Measurements from ENCODE around the gene LSR.

DNA sequence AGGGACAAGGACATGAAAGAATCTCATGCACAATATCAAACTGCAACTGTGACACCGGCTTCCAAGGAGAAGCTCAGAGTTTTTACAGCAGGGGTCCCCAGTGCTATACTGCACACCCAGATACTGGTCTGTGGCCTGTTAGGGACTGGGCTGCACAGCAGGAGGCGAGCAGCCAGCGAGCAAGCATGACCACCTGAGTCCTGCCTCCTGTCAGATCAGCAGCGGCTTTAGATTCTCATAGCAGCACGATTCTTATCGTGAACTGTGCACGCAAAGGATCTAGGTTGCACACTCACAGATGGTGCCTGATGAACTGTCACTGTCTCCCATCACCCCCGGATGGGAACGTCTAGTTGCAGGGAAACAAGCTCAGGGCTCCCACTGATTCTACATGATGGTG, 67.1 kb downstream of the LSR start:
- TF ChIP-seq CTCF (IDR thresholded peaks at IDR 0.05; ENCODE audit: insufficient read depth, low read length): no peak
- TF ChIP-seq, protein P1, sequence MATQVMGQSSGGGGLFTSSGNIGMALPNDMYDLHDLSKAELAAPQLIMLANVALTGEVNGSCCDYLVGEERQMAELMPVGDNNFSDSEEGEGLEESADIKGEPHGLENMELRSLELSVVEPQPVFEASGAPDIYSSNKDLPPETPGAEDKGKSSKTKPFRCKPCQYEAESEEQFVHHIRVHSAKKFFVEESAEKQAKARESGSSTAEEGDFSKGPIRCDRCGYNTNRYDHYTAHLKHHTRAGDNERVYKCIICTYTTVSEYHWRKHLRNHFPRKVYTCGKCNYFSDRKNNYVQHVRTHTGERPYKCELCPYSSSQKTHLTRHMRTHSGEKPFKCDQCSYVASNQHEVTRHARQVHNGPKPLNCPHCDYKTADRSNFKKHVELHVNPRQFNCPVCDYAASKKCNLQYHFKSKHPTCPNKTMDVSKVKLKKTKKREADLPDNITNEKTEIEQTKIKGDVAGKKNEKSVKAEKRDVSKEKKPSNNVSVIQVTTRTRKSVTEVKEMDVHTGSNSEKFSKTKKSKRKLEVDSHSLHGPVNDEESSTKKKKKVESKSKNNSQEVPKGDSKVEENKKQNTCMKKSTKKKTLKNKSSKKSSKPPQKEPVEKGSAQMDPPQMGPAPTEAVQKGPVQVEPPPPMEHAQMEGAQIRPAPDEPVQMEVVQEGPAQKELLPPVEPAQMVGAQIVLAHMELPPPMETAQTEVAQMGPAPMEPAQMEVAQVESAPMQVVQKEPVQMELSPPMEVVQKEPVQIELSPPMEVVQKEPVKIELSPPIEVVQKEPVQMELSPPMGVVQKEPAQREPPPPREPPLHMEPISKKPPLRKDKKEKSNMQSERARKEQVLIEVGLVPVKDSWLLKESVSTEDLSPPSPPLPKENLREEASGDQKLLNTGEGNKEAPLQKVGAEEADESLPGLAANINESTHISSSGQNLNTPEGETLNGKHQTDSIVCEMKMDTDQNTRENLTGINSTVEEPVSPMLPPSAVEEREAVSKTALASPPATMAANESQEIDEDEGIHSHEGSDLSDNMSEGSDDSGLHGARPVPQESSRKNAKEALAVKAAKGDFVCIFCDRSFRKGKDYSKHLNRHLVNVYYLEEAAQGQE (IDR thresholded peaks at IDR 0.05; ENCODE audit: insufficient replicate concordance, low read depth): no peak

Measured in HL-60 (cell line).